ENCODE data around the gene UBE3C.

- TF ChIP-seq CTCF (IDR thresholded peaks at IDR 0.05; ENCODE audit: insufficient read depth, low read length) (no peak), POLR2AphosphoS5 (IDR thresholded peaks at IDR 0.05; ENCODE audit: low read depth) (no peak), GABPA (IDR thresholded peaks at IDR 0.05; ENCODE audit: low read depth) (no peak), SPI1 (IDR thresholded peaks at IDR 0.05; ENCODE audit: borderline replicate concordance, low read depth) (no peak), REST (IDR thresholded peaks at IDR 0.05; ENCODE audit: insufficient replicate concordance, low read depth) (no peak)
These were observed 17.2 kb downstream of the UBE3C start for GRCh38 chr7:157155959-157156358.
